Calu3 (cell line): ENCODE measurements around the gene RASGRP2. TPM values are rescaled to one million over a fixed set of nuclear protein-coding genes. Genes with fewer than 3 reads are reported as not detected.

ENCODE experiments used
- BruUV-seq: library from RNA; stranded (reverse); fragments of 400-500 nt; replicated peaks from 2 replicates; lab custom pipeline; 2021; lab: Mats Ljungman, UMichigan
- CTCF ChIA-PET: fragments of 300-600 bp; sonication (Branson Sonifier 250); formaldehyde crosslinking; loops from one replicate; lab custom pipeline; 2022; ENCODE audit warnings: antibody characterized with exemption; lab: Charles Lee
- DNase-seq: peaks from one replicate; pipeline ENCODE4 v3.0.0; 2022
- H3K27ac Mint-ChIP-seq: one replicate; pipeline ENCODE4 v1.8.0; 2022; ENCODE audit warnings: mixed read lengths; ENCODE audit not compliant: unreplicated experiment
- H3K27me3 Mint-ChIP-seq: one replicate; pipeline ENCODE4 v1.8.0; 2022; ENCODE audit warnings: mixed read lengths; ENCODE audit not compliant: unreplicated experiment
- H3K36me3 Mint-ChIP-seq: one replicate; pipeline ENCODE4 v1.8.0; 2022; ENCODE audit warnings: mild to moderate bottlenecking, moderate library complexity, mixed read lengths; ENCODE audit not compliant: insufficient read depth, unreplicated experiment
- H3K4me1 Mint-ChIP-seq: one replicate; pipeline ENCODE4 v1.8.0; 2022; ENCODE audit warnings: mild to moderate bottlenecking, low read depth, mixed read lengths; ENCODE audit not compliant: unreplicated experiment
- H3K4me3 Mint-ChIP-seq: one replicate; pipeline ENCODE4 v1.8.0; 2022; ENCODE audit warnings: mild to moderate bottlenecking, low read depth, moderate library complexity, mixed read lengths; ENCODE audit not compliant: unreplicated experiment
- H3K9me3 Mint-ChIP-seq: one replicate; pipeline ENCODE4 v1.8.0; 2022; ENCODE audit warnings: low read depth, mixed read lengths; ENCODE audit not compliant: unreplicated experiment
- intact Hi-C: fragments of 100-400 bp; cut with micrococcal nuclease; formaldehyde crosslinking; loops from one replicate; pipeline ENCODE4 v1.10.0; 2022; ENCODE audit not compliant: unreplicated experiment
- total RNA-seq: library from RNA; stranded (reverse); gene quantifications from 2 replicates; pipeline ENCODE4 v1.2.3, GENCODE V29; 2022
- TF ChIP-seq, protein P1 (sequence below): fragments of 200-600 bp; IDR thresholded peaks from one replicate; pipeline ENCODE4 v1.8.0; 2022; ENCODE audit warnings: antibody characterized with exemption; ENCODE audit not compliant: unreplicated experiment

The RASGRP2 gene
- total RNA-seq, 1 experiment from 2014 or later: not detected

- Mint-ChIP-seq H3K27me3 (peaks cover 87% of the 10 kb centered on the region), H3K9me3 (no peaks in the 10 kb centered on the region), H3K4me1 (peaks cover 18% of the 10 kb centered on the region), H3K36me3 (peaks cover 7% of the 10 kb centered on the region), H3K4me3 (no peak overlapping the region), H3K27ac (no peak overlapping the region)
- intact Hi-C loops: no loop called here
- no TSS peak for BruUV-seq
- TF ChIP-seq, protein P1, sequence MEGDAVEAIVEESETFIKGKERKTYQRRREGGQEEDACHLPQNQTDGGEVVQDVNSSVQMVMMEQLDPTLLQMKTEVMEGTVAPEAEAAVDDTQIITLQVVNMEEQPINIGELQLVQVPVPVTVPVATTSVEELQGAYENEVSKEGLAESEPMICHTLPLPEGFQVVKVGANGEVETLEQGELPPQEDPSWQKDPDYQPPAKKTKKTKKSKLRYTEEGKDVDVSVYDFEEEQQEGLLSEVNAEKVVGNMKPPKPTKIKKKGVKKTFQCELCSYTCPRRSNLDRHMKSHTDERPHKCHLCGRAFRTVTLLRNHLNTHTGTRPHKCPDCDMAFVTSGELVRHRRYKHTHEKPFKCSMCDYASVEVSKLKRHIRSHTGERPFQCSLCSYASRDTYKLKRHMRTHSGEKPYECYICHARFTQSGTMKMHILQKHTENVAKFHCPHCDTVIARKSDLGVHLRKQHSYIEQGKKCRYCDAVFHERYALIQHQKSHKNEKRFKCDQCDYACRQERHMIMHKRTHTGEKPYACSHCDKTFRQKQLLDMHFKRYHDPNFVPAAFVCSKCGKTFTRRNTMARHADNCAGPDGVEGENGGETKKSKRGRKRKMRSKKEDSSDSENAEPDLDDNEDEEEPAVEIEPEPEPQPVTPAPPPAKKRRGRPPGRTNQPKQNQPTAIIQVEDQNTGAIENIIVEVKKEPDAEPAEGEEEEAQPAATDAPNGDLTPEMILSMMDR: no peak
- no peak for DNase-seq
- CTCF ChIA-PET: no interaction called here
These were observed 4.1 kb downstream of the RASGRP2 start for GRCh38 chr11:64739871-64740270.

- H3K9me3 Mint-ChIP-seq: no peaks in the 10 kb centered on the region
- no peak for DNase-seq
- H3K27me3 Mint-ChIP-seq: peaks cover 77% of the 10 kb centered on the region
- intact Hi-C loops: no loop called here
- no TSS peak for BruUV-seq
- no peaks in the 10 kb centered on the region for H3K36me3 Mint-ChIP-seq
- peaks cover 7% of the 10 kb centered on the region for H3K4me1 Mint-ChIP-seq
- H3K27ac Mint-ChIP-seq: no peak overlapping the region
- no peak overlapping the region for H3K4me3 Mint-ChIP-seq
- CTCF ChIA-PET: no interaction called here
- TF ChIP-seq, protein P1: no peak
These were observed 7.3 kb downstream of the RASGRP2 start for GRCh38 chr11:64736654-64737053.

GRCh38 chr11:64735725-64736259 is 8.2 kb downstream of the RASGRP2 start:
- Mint-ChIP-seq H3K4me1 (peaks cover 7% of the 10 kb centered on the region), H3K27ac (no peak overlapping the region), H3K27me3 (peaks cover 77% of the 10 kb centered on the region), H3K4me3 (no peak overlapping the region), H3K36me3 (no peaks in the 10 kb centered on the region), H3K9me3 (no peaks in the 10 kb centered on the region)
- CTCF ChIA-PET: no interaction called here
- TF ChIP-seq, protein P1: no peak
- no peak for DNase-seq
- BruUV-seq: no TSS peak
- intact Hi-C loops: no loop called here

GRCh38 chr11:64734811-64735724 is 8.9 kb downstream of the RASGRP2 start:
- Mint-ChIP-seq H3K4me1 (peaks cover 7% of the 10 kb centered on the region), H3K36me3 (no peaks in the 10 kb centered on the region), H3K9me3 (no peaks in the 10 kb centered on the region), H3K27me3 (peaks cover 77% of the 10 kb centered on the region), H3K27ac (no peak overlapping the region), H3K4me3 (no peak overlapping the region)
- TF ChIP-seq, protein P1: no peak
- no TSS peak for BruUV-seq
- CTCF ChIA-PET: no interaction called here
- no peak for DNase-seq
- intact Hi-C loops: no loop called here
